Fibroblast of the aortic adventitia (primary cell): Measurements from ENCODE around the gene ERMP1. TPM values are rescaled to one million over a fixed set of nuclear protein-coding genes. Genes with fewer than 3 reads are reported as not detected.

Source experiments
- DNase-seq: peaks from one replicate; pipeline ENCODE4 v3.0.0-alpha.2; 2010; ENCODE audit warnings: low read depth
- H3K4me3 ChIP-seq: 2 replicates; pipeline ENCODE4 v1.5.1; 2011; ENCODE audit warnings: low read depth, mild to moderate bottlenecking, control low read depth, low read length, moderate library complexity
- CTCF ChIP-seq: IDR thresholded peaks from 2 replicates; pipeline ENCODE4 v1.5.1; 2011; ENCODE audit warnings: mild to moderate bottlenecking, low read length, control low read depth, inconsistent platforms; ENCODE audit not compliant: insufficient read depth
- total RNA-seq: library from RNA; depleted of rRNA; stranded (reverse); fragments of >200 nt; gene quantifications from 2 replicates; pipeline ENCODE4 v1.2.3, GENCODE V29; 2012; ENCODE audit warnings: low replicate concordance

Gene ERMP1
- total RNA-seq, 1 donor = 9.4 TPM

- no peak for DNase-seq
- TF ChIP-seq CTCF = no peak
Observed at GRCh38 chr9:5839572-5839902, 6.6 kb upstream of the ERMP1 start.

GRCh38 chr9:5838884-5839571 lies 6.1 kb upstream of the ERMP1 start:
- no peak for TF ChIP-seq CTCF
- DNase-seq = peak; percentile 49

More at GRCh38 chr9:5839572-5839902, 6.6 kb upstream of the ERMP1 start:
- H3K4me3 ChIP-seq = no peak overlapping the region

GRCh38 chr9:5835808-5836207 lies 2.9 kb upstream of the ERMP1 start:
- no peak overlapping the region for H3K4me3 ChIP-seq
- DNase-seq = no peak
- no peak for TF ChIP-seq CTCF

More at GRCh38 chr9:5838884-5839571, 6.1 kb upstream of the ERMP1 start:
- no peak overlapping the region for H3K4me3 ChIP-seq

GRCh38 chr9:5834214-5834613 lies 1.3 kb upstream of the ERMP1 start:
- TF ChIP-seq CTCF = no peak
- no peak overlapping the region for H3K4me3 ChIP-seq
- DNase-seq = no peak

- DNase-seq = no peak
- no peak for TF ChIP-seq CTCF
- peak overlapping the region; percentile 82 for H3K4me3 ChIP-seq
Observed at GRCh38 chr9:5832071-5832537, 813 bp downstream of the ERMP1 start.

GRCh38 chr9:5825895-5826622 lies 6.9 kb downstream of the ERMP1 start:
- no peak for TF ChIP-seq CTCF
- no peak for DNase-seq
- no peak overlapping the region for H3K4me3 ChIP-seq
